SK-N-SH treated with all-trans-retinoic acid at 6 μM for 48 hours (cell line): ENCODE results near the gene ADGRG1.

Experiments
- ATAC-seq: fragments of 200-7000 bp; cut with Tn5 transposase; 3 replicates; pipeline ENCODE4 v1.9.1; 2020; ENCODE audit warnings: mild to moderate bottlenecking, moderate library complexity
- ARNTL ChIP-seq: fragments of 450-650 bp; formaldehyde crosslinking; IDR thresholded peaks from 2 replicates; pipeline ENCODE4 v1.5.0; 2020; ENCODE audit warnings: low read depth, mild to moderate bottlenecking, moderate library complexity, borderline replicate concordance
- BACH2 ChIP-seq: fragments of 250-450 bp; sonication (Bioruptor Pico); IDR thresholded peaks from 2 replicates; pipeline ENCODE4 v1.9.0; 2021; ENCODE audit warnings: mild to moderate bottlenecking, borderline replicate concordance
- CSDC2 ChIP-seq: fragments of 250-450 bp; sonication (Bioruptor Pico); IDR thresholded peaks from 2 replicates; pipeline ENCODE4 v1.5.0; 2020; ENCODE audit warnings: mild to moderate bottlenecking, moderate library complexity
- ESRRG ChIP-seq: fragments of 250-450 bp; sonication (Bioruptor Pico); IDR thresholded peaks from 2 replicates; pipeline ENCODE4 v1.6.1; 2021; ENCODE audit warnings: mild to moderate bottlenecking
- GLIS3 ChIP-seq: fragments of 250-450 bp; sonication (Bioruptor Pico); IDR thresholded peaks from 2 replicates; pipeline ENCODE4 v1.5.0; 2020; ENCODE audit warnings: mild to moderate bottlenecking, moderate library complexity
- ISL1 ChIP-seq: fragments of 250-450 bp; sonication (Bioruptor Pico); IDR thresholded peaks from 2 replicates; pipeline ENCODE4 v2.1.2; 2022; ENCODE audit warnings: mild to moderate bottlenecking, moderate library complexity
- OSR1 ChIP-seq: fragments of 250-450 bp; sonication (Bioruptor Pico); IDR thresholded peaks from 2 replicates; pipeline ENCODE4 v1.8.0; 2022; ENCODE audit warnings: moderate library complexity, mild to moderate bottlenecking, inconsistent platforms
- RARB ChIP-seq: fragments of 250-450 bp; sonication (Bioruptor Pico); IDR thresholded peaks from 2 replicates; pipeline ENCODE4 v1.8.0; 2021; ENCODE audit warnings: mild to moderate bottlenecking, moderate library complexity
- SNAI2 ChIP-seq: fragments of 250-450 bp; sonication (Bioruptor Pico); IDR thresholded peaks from 2 replicates; pipeline ENCODE4 v1.5.0; 2020; ENCODE audit warnings: mild to moderate bottlenecking, moderate library complexity
- TCF4 ChIP-seq: fragments of 250-450 bp; sonication (Bioruptor Pico); IDR thresholded peaks from 2 replicates; pipeline ENCODE4 v1.8.0; 2021; ENCODE audit warnings: mild to moderate bottlenecking, moderate library complexity, borderline replicate concordance
- ZFP3 ChIP-seq: fragments of 250-450 bp; sonication (Bioruptor Pico); IDR thresholded peaks from 2 replicates; pipeline ENCODE4 v1.5.0; 2020; ENCODE audit warnings: mild to moderate bottlenecking, moderate library complexity
- ZFP30 ChIP-seq: fragments of 450-650 bp; formaldehyde crosslinking; IDR thresholded peaks from 2 replicates; pipeline ENCODE4 v1.5.0; 2022; ENCODE audit warnings: mild to moderate bottlenecking, moderate library complexity
- ZNF565 ChIP-seq: fragments of 450-650 bp; formaldehyde crosslinking; conservative IDR thresholded peaks from 2 replicates; pipeline ENCODE4 v1.5.0; 2020; ENCODE audit warnings: low read depth, mild to moderate bottlenecking, moderate library complexity
- ZNF70 ChIP-seq: fragments of 450-650 bp; formaldehyde crosslinking; IDR thresholded peaks from 2 replicates; pipeline ENCODE4 v1.5.0; 2020; ENCODE audit warnings: mild to moderate bottlenecking, moderate library complexity
- ZNF8 ChIP-seq: fragments of 450-650 bp; formaldehyde crosslinking; IDR thresholded peaks from 2 replicates; pipeline ENCODE4 v1.5.0; 2020; ENCODE audit warnings: mild to moderate bottlenecking, moderate library complexity
- TF ChIP-seq, protein P1 (sequence below): fragments of 250-450 bp; sonication (Bioruptor Pico); IDR thresholded peaks from 2 replicates; pipeline ENCODE4 v1.5.0; 2020; ENCODE audit warnings: mild to moderate bottlenecking, moderate library complexity
- TF ChIP-seq, protein P2 (sequence below): fragments of 250-450 bp; sonication (Bioruptor Pico); IDR thresholded peaks from 2 replicates; pipeline ENCODE4 v1.5.1; 2021; ENCODE audit warnings: mild to moderate bottlenecking, moderate library complexity
- TF ChIP-seq, protein P3 (sequence below): fragments of 250-450 bp; sonication (Bioruptor Pico); IDR thresholded peaks from 2 replicates; pipeline ENCODE4 v1.8.0; 2021; ENCODE audit warnings: low read depth, mild to moderate bottlenecking, moderate library complexity, borderline replicate concordance

ADGRG1 gene

DNA sequence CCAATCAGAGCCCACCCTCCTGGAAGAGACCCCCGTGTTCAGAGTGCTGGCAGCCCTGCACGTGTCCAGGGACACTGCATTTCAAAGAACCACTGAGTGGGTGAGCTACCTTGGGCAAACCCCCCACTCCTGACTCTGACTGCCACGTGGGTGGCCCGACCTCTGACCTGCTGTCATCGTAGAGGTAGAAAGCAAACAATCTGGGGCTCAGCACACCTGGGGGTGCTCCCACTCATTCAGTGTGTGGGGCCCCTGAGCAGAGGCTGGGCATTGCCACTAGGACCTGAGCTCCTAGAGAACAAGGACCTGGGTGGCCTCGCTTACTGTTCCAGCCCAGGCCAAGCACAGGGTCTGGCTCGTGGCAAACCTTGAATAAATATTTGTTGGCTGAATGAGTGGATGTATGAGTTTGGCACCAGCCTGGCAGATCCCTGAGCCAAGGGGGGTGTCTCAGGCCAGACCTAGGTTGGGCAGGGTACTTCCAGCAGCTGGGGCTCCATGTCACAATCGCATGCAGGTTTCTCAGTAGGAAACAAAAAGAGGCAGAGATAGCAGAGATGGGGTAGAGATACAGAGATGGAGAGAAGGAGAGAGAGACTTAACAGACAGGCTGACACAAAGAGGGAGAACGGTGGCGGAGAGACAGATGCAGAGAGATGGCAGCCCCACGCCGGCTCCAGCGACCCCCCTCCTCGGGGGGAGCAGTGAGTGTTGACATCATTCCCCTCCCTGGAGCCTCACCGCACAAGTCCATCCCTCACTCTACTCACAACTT lies 60.7 kb downstream of the ADGRG1 start:
- ATAC-seq = no peak
- TF ChIP-seq ZNF565 (CRISPR knock-in tag) (no peak), GLIS3 (no peak), ESRRG (CRISPR knock-in tag) (no peak), SNAI2 (CRISPR knock-in tag) (no peak), ZFP3 (CRISPR knock-in tag) (no peak), TCF4 (no peak), ZFP30 (CRISPR knock-in tag) (no peak), BACH2 (CRISPR knock-in tag) (no peak), ZNF8 (CRISPR knock-in tag) (no peak), ISL1 (CRISPR knock-in tag) (no peak), CSDC2 (no peak), ARNTL (CRISPR knock-in tag) (no peak), ZNF70 (no peak), RARB (CRISPR knock-in tag) (no peak)
- TF ChIP-seq, protein P1, sequence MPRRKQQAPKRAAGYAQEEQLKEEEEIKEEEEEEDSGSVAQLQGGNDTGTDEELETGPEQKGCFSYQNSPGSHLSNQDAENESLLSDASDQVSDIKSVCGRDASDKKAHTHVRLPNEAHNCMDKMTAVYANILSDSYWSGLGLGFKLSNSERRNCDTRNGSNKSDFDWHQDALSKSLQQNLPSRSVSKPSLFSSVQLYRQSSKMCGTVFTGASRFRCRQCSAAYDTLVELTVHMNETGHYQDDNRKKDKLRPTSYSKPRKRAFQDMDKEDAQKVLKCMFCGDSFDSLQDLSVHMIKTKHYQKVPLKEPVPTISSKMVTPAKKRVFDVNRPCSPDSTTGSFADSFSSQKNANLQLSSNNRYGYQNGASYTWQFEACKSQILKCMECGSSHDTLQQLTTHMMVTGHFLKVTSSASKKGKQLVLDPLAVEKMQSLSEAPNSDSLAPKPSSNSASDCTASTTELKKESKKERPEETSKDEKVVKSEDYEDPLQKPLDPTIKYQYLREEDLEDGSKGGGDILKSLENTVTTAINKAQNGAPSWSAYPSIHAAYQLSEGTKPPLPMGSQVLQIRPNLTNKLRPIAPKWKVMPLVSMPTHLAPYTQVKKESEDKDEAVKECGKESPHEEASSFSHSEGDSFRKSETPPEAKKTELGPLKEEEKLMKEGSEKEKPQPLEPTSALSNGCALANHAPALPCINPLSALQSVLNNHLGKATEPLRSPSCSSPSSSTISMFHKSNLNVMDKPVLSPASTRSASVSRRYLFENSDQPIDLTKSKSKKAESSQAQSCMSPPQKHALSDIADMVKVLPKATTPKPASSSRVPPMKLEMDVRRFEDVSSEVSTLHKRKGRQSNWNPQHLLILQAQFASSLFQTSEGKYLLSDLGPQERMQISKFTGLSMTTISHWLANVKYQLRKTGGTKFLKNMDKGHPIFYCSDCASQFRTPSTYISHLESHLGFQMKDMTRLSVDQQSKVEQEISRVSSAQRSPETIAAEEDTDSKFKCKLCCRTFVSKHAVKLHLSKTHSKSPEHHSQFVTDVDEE (CRISPR knock-in tag) = no peak
- TF ChIP-seq, protein P2, sequence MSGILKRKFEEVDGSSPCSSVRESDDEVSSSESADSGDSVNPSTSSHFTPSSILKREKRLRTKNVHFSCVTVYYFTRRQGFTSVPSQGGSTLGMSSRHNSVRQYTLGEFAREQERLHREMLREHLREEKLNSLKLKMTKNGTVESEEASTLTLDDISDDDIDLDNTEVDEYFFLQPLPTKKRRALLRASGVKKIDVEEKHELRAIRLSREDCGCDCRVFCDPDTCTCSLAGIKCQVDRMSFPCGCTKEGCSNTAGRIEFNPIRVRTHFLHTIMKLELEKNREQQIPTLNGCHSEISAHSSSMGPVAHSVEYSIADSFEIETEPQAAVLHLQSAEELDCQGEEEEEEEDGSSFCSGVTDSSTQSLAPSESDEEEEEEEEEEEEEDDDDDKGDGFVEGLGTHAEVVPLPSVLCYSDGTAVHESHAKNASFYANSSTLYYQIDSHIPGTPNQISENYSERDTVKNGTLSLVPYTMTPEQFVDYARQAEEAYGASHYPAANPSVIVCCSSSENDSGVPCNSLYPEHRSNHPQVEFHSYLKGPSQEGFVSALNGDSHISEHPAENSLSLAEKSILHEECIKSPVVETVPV (CRISPR knock-in tag) = no peak
- TF ChIP-seq, protein P3, sequence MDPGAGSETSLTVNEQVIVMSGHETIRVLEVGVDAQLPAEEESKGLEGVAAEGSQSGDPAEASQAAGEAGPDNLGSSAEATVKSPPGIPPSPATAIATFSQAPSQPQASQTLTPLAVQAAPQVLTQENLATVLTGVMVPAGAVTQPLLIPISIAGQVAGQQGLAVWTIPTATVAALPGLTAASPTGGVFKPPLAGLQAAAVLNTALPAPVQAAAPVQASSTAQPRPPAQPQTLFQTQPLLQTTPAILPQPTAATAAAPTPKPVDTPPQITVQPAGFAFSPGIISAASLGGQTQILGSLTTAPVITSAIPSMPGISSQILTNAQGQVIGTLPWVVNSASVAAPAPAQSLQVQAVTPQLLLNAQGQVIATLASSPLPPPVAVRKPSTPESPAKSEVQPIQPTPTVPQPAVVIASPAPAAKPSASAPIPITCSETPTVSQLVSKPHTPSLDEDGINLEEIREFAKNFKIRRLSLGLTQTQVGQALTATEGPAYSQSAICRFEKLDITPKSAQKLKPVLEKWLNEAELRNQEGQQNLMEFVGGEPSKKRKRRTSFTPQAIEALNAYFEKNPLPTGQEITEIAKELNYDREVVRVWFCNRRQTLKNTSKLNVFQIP (CRISPR knock-in tag) = no peak

DNA sequence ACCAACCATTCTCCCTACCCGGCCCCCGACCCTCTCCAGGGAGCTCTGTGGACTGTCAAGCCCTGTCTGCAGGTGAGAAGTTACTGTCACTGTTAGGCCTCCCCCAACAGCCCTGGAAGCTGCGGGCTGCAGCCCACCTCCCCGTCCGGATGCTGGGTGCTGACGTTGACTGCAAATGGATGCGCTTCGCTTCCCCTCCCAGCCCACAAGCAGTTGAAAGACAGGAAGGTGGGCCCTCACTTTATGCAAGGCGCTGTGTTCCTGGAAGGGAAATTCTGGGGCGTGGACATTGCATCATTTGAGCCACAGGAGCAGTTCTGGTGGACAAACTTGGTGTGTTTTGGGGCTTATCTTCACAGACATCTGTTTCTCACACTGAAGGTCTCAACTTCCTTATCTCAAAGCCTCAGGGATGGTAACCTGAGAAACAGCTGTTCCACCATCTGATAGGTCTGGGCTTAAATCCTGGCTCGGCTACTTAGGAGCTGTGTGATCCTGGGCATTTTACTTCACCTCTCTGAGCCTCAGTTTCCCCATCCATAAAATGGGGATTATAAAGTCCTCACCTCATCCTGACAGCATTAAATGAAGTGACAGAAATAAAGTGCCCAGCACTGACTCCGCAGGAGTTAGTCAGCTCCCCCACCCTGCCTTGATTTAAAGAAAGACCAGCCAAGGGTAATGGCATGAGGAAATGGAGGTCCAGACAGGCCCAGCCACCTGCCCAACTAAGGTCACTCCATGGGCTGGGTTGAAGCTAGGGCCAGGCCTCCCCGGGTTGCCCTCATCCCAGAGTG lies 61.5 kb downstream of the ADGRG1 start:
- ATAC-seq = no peak

DNA sequence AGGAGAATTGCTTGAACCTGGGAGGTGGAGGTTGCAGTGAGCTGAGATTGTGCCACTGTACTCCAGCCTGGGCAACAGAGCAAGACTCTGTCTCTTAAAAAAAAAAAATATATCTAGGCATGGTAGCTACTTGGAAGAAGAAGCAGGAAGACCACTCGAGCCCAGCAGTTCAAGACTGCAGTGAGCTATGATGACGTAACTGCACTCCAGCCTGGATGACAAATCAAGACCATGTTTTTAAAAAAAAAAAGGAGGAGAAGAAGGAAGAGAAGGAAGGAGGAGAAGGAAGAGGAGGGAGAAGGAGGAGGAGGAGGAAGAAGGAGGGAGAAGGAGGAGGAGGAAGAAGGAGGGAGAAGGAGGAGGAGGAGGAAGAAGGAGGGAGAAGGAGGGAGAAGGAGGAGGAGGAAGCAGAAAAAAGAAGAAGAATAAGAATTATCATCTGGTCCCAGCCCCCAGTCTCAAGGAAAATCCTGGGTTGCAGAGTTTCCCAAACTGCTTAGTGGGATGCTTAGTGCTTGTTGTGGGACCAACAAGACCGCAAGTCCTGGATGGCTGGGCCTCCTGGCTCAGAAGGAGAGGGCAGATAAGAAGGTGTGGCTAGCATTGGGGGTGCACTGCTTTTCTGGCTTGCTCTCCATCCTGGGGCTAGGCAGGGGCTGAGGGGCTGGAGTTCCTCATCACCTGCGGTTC lies 62.5 kb downstream of the ADGRG1 start:
- TF ChIP-seq, protein P1 (CRISPR knock-in tag) = no peak
- TF ChIP-seq ESRRG (CRISPR knock-in tag) (no peak), ZNF8 (CRISPR knock-in tag) (no peak), OSR1 (CRISPR knock-in tag) (no peak)
- TF ChIP-seq, protein P3 (CRISPR knock-in tag) = no peak
- TF ChIP-seq, protein P2 (CRISPR knock-in tag) = no peak
- TF ChIP-seq, all 23 proteins: peak for 0
- ATAC-seq = no peak

More for the DNA sequence above, 61.5 kb downstream of the ADGRG1 start:
- TF ChIP-seq TCF4 (no peak), ZFP3 (CRISPR knock-in tag) (no peak), SNAI2 (CRISPR knock-in tag) (no peak)
- TF ChIP-seq, protein P2 (CRISPR knock-in tag) = no peak
